HG02981 (cell line): ENCODE results near the gene PDLIM4.

Experiments
- ATAC-seq: cut with Tn5 transposase; IDR thresholded peaks from one replicate; pipeline ENCODE4 v1.9.1; 2021; ENCODE audit warnings: mild to moderate bottlenecking, moderate library complexity; ENCODE audit not compliant: unreplicated experiment

PDLIM4 gene

DNA sequence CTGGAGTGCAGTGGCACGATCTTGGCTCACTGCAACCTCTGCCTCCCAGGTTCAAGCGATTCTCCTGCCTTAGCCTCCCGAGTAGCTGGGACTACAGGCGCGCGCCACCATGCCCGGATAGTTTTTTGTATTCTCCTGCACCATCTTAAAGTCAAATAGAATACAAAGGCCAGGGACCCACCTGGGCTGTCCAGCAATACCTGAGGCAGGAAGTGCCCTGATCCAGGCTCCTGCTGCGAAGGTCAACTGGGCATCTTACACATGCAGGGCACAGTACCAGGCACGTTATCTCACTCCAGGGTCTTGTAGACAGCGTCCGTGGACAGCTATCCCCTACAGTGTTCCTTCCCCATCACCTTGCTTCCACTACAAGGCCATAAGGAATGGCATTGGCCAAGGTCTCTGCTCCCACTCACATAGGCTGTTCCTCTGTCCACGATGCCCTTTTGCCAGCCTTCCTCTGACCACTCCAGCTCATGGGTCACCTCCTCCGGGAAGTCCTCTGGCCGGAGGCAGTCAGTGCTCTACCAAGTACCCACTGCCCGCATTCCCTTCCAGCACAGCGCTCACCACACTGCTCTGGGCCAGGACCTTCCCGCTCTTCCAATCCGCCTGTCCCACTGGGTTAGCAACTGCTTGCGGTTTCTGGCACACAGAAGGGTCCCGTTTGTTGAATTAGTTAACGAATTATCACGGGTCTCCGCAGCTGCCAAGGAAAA is 30.8 kb upstream of the PDLIM4 start:
- ATAC-seq: no peak

DNA sequence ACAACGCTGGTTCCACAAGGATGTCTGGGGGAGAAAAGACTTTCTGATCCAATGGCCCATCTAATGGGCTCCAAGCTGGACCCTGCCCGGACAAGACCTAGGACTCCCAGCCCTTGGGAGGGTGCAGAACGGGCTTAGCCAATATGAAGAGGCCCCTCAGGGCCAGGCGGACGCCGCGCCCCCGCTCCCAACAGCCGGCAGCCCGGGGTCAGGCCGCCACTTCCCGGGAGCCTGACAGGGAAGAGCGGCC is 30.3 kb upstream of the PDLIM4 start:
- no peak for ATAC-seq

DNA sequence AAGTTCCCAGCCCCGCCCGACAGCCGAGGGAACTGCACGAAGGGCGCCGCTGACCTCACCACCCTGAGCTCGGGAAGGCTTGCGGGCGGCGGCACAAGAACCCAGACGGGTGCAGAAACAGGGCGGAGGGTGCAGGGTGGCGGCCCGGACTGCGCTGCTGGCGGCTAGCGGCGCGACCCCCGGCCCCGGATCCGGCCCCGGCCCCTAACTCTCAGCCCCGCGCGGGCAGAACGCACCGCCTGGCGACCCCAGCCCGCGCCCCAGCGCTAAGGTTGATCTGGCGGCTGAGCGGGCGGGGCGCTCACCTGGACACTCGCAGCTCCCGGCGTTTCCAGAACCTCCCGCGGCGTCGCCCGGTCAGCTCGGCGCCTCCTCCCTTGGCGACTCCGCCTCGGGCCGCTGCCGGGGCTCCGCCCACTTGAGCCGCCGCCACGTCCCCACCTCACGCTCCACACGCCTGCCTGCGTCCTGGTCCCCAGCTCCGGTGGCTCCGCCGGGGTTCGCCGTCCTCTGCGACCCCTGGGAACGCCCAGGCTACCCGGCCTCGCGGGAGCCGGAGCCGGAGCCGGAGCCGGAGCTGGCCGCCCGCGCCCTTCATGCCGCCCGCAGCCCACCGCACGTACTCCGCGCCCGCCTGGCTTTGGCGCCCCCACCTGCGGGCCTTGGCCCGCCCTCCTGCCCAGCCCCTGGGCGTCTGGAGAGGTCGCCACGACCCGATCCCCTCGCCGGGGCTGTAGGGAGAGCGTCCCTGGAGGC is 29.8 kb upstream of the PDLIM4 start, which contains the start of gene P4HA2:
Gene P4HA2 (minus strand): TSS at position 369 of the 756 bp plus-strand sequence. CDS start 9,227 bp downstream, outside the sequence.
- peak; percentile 84 for ATAC-seq

- ATAC-seq: no peak
Measured at GRCh38 chr5:132228241-132229035, 29.1 kb upstream of the PDLIM4 start.

GRCh38 chr5:132229236-132229635 is 28.3 kb upstream of the PDLIM4 start:
- no peak for ATAC-seq

GRCh38 chr5:132230871-132231270 is 26.6 kb upstream of the PDLIM4 start:
- no peak for ATAC-seq

DNA sequence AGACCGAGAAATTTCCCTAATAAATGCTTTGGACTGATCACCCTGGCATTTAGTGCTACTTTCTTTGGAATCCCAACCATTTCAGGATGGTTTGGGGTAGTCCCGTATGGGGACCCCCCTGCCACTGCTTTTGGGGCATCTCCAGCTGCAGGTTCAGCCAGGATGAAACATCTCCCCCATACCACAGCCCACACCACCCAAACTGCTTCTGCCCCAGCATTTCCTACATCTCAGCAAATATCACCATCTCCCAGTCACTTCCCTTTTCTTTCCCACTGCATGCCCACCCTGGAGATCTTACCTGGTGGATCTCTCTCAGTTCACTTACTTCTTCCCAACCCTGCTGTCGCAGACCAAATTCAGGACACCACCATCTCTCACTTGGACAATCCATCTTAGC is 25.0 kb upstream of the PDLIM4 start:
- ATAC-seq: no peak

- no peak for ATAC-seq
Measured at GRCh38 chr5:132233081-132233480, 24.4 kb upstream of the PDLIM4 start.

- ATAC-seq: no peak
Measured at GRCh38 chr5:132233811-132234683, 23.4 kb upstream of the PDLIM4 start.

- no peak for ATAC-seq
Measured at GRCh38 chr5:132234684-132235062, 22.8 kb upstream of the PDLIM4 start.

DNA sequence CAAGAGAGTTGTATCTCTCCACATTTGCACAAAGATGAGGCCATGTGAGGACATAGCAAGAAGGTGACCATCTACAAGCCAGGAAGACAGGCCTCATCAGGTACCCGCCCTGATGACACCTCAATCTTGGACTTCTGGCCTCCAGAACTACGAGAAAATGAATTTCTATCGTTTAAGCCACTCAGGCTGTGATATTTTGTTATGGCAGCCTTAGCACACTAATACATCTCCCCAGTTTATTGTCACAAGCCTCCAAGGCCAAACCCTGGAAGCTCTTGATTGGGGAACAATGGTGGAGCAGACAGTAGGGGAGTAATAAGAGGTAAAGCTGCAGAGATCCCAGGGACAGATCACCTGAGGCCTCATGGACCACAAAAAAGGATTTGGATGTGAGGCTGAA is 22.2 kb upstream of the PDLIM4 start:
- ATAC-seq: no peak

DNA sequence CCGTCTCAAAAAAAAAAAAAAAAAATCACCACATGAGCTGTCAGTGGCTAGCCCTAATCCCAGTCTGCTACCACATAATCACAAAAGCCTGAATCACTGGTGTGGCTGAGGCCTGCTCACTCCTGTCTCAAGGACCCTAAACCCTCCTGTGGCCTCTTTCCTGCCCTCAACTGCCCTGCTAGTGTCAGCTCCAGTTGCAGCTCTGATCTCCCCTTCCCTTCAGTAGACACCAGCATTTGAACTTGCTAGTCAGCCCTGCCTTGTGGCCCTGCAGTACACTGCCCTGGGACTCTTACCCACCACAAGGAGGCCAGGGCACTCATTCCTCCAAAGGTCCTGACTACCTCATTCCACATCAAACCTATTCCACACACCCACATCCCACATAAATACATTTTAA is 20.4 kb upstream of the PDLIM4 start:
- ATAC-seq: no peak

- ATAC-seq: no peak
Measured at GRCh38 chr5:132237670-132238069, 19.8 kb upstream of the PDLIM4 start.

- ATAC-seq: peak; percentile 71
Measured at GRCh38 chr5:132238169-132238744, 19.2 kb upstream of the PDLIM4 start.

DNA sequence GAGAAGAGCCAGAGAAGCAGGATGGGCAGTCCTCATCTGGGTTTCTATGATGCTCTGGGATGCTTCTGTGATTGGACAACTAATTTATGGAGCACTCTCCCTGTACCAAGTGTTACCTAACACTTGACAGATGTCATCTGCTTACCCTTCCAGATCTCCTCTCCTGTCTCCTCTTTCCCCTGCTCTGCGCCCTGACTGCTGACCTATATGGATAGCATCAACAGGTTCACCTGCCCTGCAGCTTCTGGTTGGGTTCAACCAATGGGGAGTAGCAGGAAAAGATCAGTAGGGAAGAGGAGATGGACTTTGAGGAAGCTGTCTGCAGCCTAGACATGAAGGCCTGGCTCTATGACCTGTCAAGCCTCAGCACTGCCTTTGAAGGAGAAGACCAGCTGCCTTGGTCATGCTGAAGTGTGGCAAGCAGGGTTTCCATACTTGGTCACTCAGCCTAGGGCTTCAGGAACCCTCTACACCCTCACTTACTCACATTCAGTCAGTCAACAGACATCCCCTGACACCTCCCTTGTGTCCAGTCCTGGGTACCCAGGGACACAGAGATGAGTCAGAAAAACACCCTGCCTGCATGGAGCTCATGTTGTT is 18.5 kb upstream of the PDLIM4 start:
- ATAC-seq: no peak

DNA sequence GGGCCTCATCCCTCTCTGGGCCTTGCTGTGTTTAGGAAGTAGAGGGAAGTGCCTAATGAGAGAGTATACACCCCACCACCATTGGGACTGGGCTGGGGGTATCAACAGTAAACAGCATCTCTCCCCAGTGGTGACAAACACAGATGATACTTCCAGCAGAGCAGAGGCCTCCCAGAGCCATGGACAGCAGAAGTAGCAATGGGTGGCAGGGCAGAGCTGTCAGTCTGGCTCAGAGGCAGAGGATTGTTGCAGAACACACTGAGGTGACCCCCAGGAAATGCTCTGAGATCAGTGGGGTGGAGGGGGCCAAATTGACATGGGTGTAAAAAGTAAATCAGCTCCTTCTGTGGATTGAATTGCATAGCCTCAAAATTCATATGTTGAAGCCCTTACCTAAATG is 17.7 kb upstream of the PDLIM4 start:
- ATAC-seq: no peak

DNA sequence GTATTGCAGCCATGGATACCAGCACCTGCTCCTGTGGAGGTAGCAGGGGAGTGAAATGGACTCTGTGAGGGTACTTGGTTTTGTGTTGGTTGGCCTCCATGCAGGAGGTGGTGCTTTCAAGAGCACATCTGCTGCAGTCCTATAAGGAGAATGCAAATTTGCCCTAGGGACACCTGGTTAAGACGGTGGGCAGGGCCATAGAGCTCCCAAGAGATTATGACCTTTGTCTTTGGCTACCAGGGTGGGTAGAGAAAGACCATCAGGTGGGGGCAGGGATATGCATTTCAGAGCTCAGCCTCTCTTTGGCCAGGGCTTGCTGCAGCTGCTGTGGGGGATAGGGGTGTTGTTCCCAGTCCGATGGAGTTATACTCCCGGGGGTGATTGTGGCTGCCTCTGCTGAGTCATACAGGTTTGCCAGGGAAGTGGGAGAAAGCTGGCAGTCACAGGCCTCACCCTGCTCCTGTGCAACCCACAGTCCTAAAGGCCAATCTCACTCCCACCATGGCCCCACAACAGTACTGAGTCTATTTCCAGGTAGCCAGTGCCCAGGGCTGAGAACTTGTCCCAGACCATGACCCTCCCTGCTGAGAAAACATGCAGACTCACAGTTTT is 14.0 kb upstream of the PDLIM4 start:
- no peak for ATAC-seq

GRCh38 chr5:132245593-132245992 is 11.9 kb upstream of the PDLIM4 start:
- no peak for ATAC-seq

- no peak for ATAC-seq
Measured at GRCh38 chr5:132246806-132247205, 10.7 kb upstream of the PDLIM4 start.

- no peak for ATAC-seq
Measured at GRCh38 chr5:132250547-132250946, 6.9 kb upstream of the PDLIM4 start.
